Fibroblast of lung (primary cell): ENCODE measurements around the gene EXD2. TPM values are rescaled to one million over a fixed set of nuclear protein-coding genes. Genes with fewer than 3 reads are reported as not detected.

Source experiments
- DNase-seq, 2 donors: peaks; one replicate each; pipeline versions ENCODE4 v3.0.0 to v3.0.0-alpha.2; 2010; ENCODE audit warnings: low read depth in 2 of 2
- H2AFZ ChIP-seq: 2 replicates; pipeline ENCODE4 v1.5.1; 2012; ENCODE audit warnings: low read length, control low read depth, inconsistent platforms
- H3K27ac ChIP-seq: 2 replicates; pipeline ENCODE4 v1.5.1; 2011; ENCODE audit warnings: low read length, control low read depth; ENCODE audit not compliant: insufficient read depth
- H3K27me3 ChIP-seq: 2 replicates; pipeline ENCODE4 v1.5.1; 2011; ENCODE audit warnings: mild to moderate bottlenecking, low read length; ENCODE audit not compliant: control insufficient read depth, insufficient read depth
- H3K36me3 ChIP-seq: 2 replicates; pipeline ENCODE4 v1.5.1; 2011; ENCODE audit warnings: low read length; ENCODE audit not compliant: control insufficient read depth, insufficient read depth
- H3K4me1 ChIP-seq: 2 replicates; pipeline ENCODE4 v1.5.1; 2011; ENCODE audit warnings: low read length; ENCODE audit not compliant: control insufficient read depth, insufficient read depth; ENCODE audit errors: extremely low read depth
- H3K4me2 ChIP-seq: 2 replicates; pipeline ENCODE4 v1.5.1; 2011; ENCODE audit warnings: low read length, control low read depth; ENCODE audit not compliant: insufficient read depth; ENCODE audit errors: extremely low read depth
- H3K4me3 ChIP-seq, 4 experiments: fragments of 200-600 bp in 1 of 4; sonication (generic) in 1 of 4; replicated peaks in 1 of 4; 2 replicates each; pipeline ENCODE4 v1.5.1; 2011 to 2016; ENCODE audit warnings: low read length in 4 of 4, low read depth in 3 of 4, mild to moderate bottlenecking in 3 of 4, control low read depth in 2 of 4, inconsistent platforms in 1 of 4, mixed read lengths in 1 of 4; ENCODE audit not compliant: insufficient read depth in 1 of 4; ENCODE audit errors: control extremely low read depth in 1 of 4
- H3K79me2 ChIP-seq: 2 replicates; pipeline ENCODE4 v1.5.1; 2012; ENCODE audit warnings: mild to moderate bottlenecking, low read length, inconsistent platforms; ENCODE audit not compliant: control insufficient read depth, insufficient read depth
- H3K9ac ChIP-seq: 2 replicates; pipeline ENCODE4 v1.5.1; 2011; ENCODE audit warnings: mild to moderate bottlenecking, low read length, control low read depth; ENCODE audit not compliant: insufficient read depth
- H3K9me3 ChIP-seq: 2 replicates; pipeline ENCODE4 v1.5.1; 2012; ENCODE audit warnings: low read depth, low read length; ENCODE audit not compliant: control insufficient read depth, insufficient read depth
- H4K20me1 ChIP-seq: 2 replicates; pipeline ENCODE4 v1.5.1; 2011; ENCODE audit warnings: low read length; ENCODE audit not compliant: control insufficient read depth, insufficient read depth; ENCODE audit errors: extremely low read depth
- CTCF ChIP-seq, 2 donors: IDR thresholded peaks in 1 of 2; conservative IDR thresholded peaks in 1 of 2; 1 replicate in 1 of 2; 2 replicates in 1 of 2; pipeline ENCODE4 v1.5.1; 2011 to 2012; ENCODE audit warnings: low read length in 2 of 2, control low read depth in 1 of 2, inconsistent platforms in 1 of 2, low read depth in 1 of 2, mild to moderate bottlenecking in 1 of 2
- EZH2 ChIP-seq: IDR thresholded peaks from 2 replicates; pipeline ENCODE4 v1.5.1; 2012; ENCODE audit warnings: low read length, control low read depth, mild to moderate bottlenecking; ENCODE audit errors: missing control alignments
- polyA plus RNA-seq, 2 donors: library from polyadenylated mRNA; depleted of rRNA in 1 of 2; stranded (reverse) in 1 of 2; unstranded in 1 of 2; fragments of >200 nt; gene quantifications; 2 replicates each; pipeline ENCODE4 v1.2.1, GENCODE V29; 2011 to 2012; ENCODE audit warnings: missing spikeins in 1 of 2
- total RNA-seq: library from RNA; depleted of rRNA; stranded (reverse); fragments of >200 nt; gene quantifications from 2 replicates; pipeline ENCODE4 v1.2.1, GENCODE V29; 2014

Gene EXD2
- total and polyA plus RNA-seq, 2 donors (not counting 1 experiment from before 2014, with no cell fraction given): 25.5 to 27.7 TPM

- H3K36me3 ChIP-seq: peaks cover 3% of the 10 kb centered on the region
- no peaks in the 10 kb centered on the region for H3K9me3 ChIP-seq
- H3K4me3 ChIP-seq: no peak overlapping the region
- DNase-seq: no peak
- no peak overlapping the region for H2AFZ ChIP-seq
- no peak overlapping the region for H3K9ac ChIP-seq
- H3K27me3 ChIP-seq: no peaks in the 10 kb centered on the region
- H3K79me2 ChIP-seq: no peaks in the 10 kb centered on the region
- no peak overlapping the region for H3K27ac ChIP-seq
- no peak overlapping the region for H3K4me2 ChIP-seq
- no peaks in the 10 kb centered on the region for H4K20me1 ChIP-seq
- TF ChIP-seq CTCF (conservative IDR thresholded peaks at IDR 0.05 in 1 of 2, IDR thresholded peaks at IDR 0.05 in 1 of 2; ENCODE audit: low read depth in 1 of 2, low read length in 2 of 2) (no peak), EZH2 (no peak)
- no peaks in the 10 kb centered on the region for H3K4me1 ChIP-seq
Measured at GRCh38 chr14:69231486-69231885, 40.2 kb downstream of the EXD2 start.

GRCh38 chr14:69232388-69232787, 41.1 kb downstream of the EXD2 start:
- no peak overlapping the region for H3K9ac ChIP-seq
- no peaks in the 10 kb centered on the region for H4K20me1 ChIP-seq
- H3K9me3 ChIP-seq: no peaks in the 10 kb centered on the region
- DNase-seq: no peak
- no peak overlapping the region for H3K27ac ChIP-seq
- H3K27me3 ChIP-seq: no peaks in the 10 kb centered on the region
- TF ChIP-seq CTCF (conservative IDR thresholded peaks at IDR 0.05 in 1 of 2, IDR thresholded peaks at IDR 0.05 in 1 of 2; ENCODE audit: low read depth in 1 of 2, low read length in 2 of 2) (no peak), EZH2 (no peak)
- H3K36me3 ChIP-seq: peaks cover 3% of the 10 kb centered on the region
- no peak overlapping the region for H2AFZ ChIP-seq
- H3K4me2 ChIP-seq: no peak overlapping the region
- H3K79me2 ChIP-seq: no peaks in the 10 kb centered on the region
- H3K4me1 ChIP-seq: no peaks in the 10 kb centered on the region
- H3K4me3 ChIP-seq: no peak overlapping the region

GRCh38 chr14:69234106-69234505, 42.8 kb downstream of the EXD2 start:
- no peaks in the 10 kb centered on the region for H3K79me2 ChIP-seq
- H3K4me1 ChIP-seq: no peaks in the 10 kb centered on the region
- peaks cover 10% of the 10 kb centered on the region for H3K36me3 ChIP-seq
- no peaks in the 10 kb centered on the region for H3K9me3 ChIP-seq
- H2AFZ ChIP-seq: no peak overlapping the region
- H4K20me1 ChIP-seq: no peaks in the 10 kb centered on the region
- TF ChIP-seq EZH2 (no peak), CTCF (conservative IDR thresholded peaks at IDR 0.05 in 1 of 2, IDR thresholded peaks at IDR 0.05 in 1 of 2; ENCODE audit: low read depth in 1 of 2, low read length in 2 of 2) (no peak)
- H3K4me2 ChIP-seq: no peak overlapping the region
- no peak overlapping the region for H3K4me3 ChIP-seq
- DNase-seq: no peak
- no peaks in the 10 kb centered on the region for H3K27me3 ChIP-seq
- H3K27ac ChIP-seq: no peak overlapping the region
- H3K9ac ChIP-seq: no peak overlapping the region
